GM18511 (cell line): Measurements from ENCODE around the gene SPOPL.
"Not testable (repeated sequence)": the region's sequence is repeated elsewhere in the genome, so short reads cannot be mapped to it uniquely, and the experiment has no call there.

ENCODE experiments used
- ATAC-seq: cut with Tn5 transposase; IDR thresholded peaks from one replicate; pipeline ENCODE4 v1.9.1; 2021; ENCODE audit warnings: mild to moderate bottlenecking, moderate library complexity; ENCODE audit not compliant: unreplicated experiment

SPOPL gene

GRCh38 chr2:138523018-138523672 is 21.6 kb downstream of the SPOPL start:
- peak; percentile 71 for ATAC-seq

DNA sequence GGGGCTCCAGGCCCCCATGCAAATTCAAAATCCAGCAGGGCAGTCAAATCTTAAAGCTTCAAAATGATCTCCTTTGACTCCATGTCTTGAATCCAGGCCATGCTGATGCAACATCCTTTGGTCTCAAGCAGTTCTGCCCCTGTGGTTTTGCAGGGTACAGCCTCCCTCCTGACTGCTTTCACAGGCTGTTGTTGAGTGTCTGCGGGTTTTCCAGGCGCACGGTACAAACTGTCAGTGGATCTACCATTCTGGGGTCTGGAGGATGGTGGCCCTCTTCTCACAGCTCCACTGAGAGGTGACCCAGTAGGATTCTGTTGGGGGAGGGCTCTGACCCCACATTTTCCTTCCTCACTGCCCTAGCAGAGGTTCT is 22.1 kb downstream of the SPOPL start:
- not testable (repeated sequence) for ATAC-seq

DNA sequence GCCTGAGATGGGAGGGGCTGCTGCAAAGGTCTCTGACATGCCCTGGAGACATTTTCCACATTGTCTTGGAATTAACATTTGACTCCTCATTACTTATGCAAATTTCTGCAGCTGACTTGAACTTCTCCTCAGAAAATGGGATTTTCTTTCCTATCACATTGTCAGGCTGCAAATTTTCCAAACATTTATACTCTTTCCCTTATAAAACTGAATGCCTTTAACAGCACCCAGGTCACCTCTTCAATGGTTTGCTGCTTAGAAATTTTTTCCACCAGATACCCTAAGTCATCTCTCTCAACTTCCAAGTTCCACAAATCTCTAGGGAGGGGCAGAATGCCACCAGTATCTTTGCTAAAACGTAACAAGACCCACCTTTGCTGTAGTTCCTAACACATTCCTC is 22.8 kb downstream of the SPOPL start:
- not testable (repeated sequence) for ATAC-seq

DNA sequence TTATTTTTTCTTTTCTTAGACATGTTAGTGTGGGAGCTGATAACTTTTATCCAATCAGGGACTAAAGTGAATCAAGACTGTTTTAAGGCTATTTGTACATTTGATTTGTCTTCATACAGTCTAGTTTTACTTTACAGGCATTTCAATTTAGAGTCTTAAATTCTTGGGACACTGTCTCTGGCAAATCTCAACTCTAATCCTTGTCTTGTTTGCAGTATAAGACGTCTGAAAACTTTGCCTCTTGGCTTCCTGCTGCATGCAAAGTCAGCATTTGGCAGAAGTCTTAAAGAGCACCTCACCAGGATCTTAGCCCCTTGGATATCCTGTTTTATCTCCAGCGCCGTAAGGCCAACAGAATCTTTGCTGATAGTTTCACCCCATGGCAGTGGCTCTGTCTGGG is 30.3 kb downstream of the SPOPL start:
- no peak for ATAC-seq

- no peak for ATAC-seq
Measured at GRCh38 chr2:138534791-138535190, 33.2 kb downstream of the SPOPL start.

DNA sequence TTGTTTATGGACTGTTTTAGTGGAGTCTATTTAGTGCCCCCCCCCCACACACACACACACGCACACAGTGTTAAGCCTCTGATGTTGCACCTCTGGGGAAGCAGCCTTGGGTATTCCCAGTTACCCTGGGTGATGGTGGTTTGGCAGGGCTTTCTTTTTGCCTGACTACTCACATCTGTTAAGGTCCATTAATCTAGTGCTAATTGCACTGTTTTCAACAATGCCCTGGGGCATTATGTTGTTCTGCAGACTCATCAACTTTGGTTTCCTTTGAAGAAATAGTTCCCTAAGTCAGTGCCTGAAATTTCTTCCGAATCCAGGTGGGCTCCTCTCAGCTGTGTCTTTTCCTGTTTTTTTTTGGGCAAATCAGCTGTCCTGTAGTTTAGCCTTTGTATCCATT is 34.7 kb downstream of the SPOPL start:
- ATAC-seq: peak; percentile 82

- ATAC-seq: no peak
Measured at GRCh38 chr2:138536740-138537139, 35.2 kb downstream of the SPOPL start.

- no peak for ATAC-seq
Measured at GRCh38 chr2:138537170-138537915, 35.8 kb downstream of the SPOPL start.

DNA sequence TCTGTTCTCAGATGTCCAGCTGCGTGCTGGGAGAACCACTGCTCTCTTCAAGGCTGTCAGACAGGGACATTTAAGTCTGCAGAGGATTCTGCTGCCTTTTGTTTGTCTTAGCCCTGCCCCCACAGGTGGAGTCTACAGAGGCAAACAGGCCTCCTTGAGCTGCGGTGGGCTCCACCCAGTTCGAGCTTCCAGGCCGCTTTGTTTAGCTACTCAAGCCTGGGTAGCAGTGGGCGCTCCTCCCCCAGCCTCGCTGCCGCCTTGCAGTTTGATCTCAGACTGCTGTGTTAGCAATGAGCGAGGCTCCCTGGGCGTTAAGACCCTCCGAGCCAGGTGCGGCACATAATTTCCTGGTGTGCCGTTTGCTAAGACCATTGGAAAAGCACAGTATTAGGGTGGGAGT is 42.6 kb downstream of the SPOPL start:
- not testable (repeated sequence) for ATAC-seq

GRCh38 chr2:138548796-138549195 is 47.2 kb downstream of the SPOPL start:
- no peak for ATAC-seq

DNA sequence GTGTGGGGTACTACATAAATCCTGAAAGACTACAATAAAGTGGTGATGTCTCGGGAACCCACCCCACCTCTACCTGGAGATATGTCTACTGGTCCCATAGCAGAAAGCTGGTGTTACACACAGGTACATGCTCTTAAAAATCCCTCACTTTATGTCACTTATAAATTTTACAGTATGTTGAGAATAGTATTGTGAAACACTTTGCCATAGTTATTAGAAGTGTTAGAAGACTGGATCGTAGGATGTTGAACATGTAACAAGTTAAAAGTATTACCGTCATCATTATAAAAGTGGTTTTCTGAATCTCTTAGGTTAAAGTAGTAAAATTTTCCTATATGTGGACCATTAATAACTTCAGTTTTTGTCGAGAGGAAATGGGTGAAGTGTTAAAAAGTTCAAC is 48.6 kb downstream of the SPOPL start:
- no peak for ATAC-seq

- ATAC-seq: no peak
Measured at GRCh38 chr2:138550670-138551287, 49.2 kb downstream of the SPOPL start.

DNA sequence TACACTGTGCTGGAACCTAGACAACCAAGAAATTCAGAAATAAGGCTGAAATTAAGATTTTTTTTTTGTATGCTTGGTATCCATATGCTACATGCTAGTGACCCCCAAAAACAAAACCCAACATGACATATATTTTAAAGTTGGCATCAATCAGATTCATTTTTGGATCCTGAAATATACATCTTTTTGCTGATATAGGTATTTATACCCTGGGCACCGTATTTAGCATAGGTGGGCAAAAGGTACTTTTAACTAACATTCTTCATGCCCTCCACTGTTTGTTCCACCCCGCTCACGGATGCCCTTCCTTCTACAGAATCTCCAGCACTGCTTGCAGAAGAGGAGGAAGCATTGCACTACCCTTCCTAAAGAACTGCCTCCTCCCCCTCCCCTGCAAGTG is 52.6 kb downstream of the SPOPL start:
- ATAC-seq: no peak

DNA sequence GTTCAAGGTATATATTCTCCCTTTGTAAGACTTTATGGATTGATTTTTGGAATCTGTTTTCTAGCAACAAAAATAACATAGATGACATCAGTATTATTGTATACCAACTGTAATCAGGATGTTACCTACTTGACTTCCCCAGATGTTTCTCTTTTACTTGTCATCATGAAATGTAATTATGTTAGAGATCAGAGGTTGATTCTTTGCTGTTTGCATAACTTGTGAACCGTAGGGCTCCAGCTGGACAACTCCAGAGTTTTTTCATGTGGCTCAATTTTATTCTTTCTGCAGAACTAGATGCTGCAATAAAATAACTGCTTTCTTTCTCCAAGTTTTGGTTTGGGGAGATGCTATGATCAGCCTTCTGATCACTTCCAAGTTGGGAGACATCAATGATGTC is 58.1 kb downstream of the SPOPL start:
- no peak for ATAC-seq

GRCh38 chr2:138564586-138565229 is 63.1 kb downstream of the SPOPL start:
- no peak for ATAC-seq

- ATAC-seq: no peak
Measured at GRCh38 chr2:138565230-138565598, 63.6 kb downstream of the SPOPL start.

DNA sequence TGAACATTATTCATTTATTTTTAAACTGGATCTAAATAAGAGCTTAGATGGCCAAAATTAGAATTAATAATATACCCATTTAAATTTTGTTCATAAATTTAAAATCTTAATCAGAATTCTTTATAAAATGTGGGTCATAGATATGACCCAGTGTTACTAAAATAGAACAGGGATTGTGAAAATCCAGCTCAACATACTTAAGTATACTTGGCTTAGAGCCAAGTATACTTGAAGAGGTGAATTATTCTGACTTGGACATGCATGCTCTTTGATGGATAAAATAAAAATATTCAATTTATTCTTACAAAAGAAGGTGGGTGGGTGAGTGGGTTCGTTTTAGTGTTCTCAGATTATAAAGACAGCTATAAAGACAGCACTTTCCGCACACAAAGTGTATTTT is 70.7 kb downstream of the SPOPL start:
- no peak for ATAC-seq

GRCh38 chr2:138577066-138577465 is 75.5 kb downstream of the SPOPL start:
- ATAC-seq: no peak

DNA sequence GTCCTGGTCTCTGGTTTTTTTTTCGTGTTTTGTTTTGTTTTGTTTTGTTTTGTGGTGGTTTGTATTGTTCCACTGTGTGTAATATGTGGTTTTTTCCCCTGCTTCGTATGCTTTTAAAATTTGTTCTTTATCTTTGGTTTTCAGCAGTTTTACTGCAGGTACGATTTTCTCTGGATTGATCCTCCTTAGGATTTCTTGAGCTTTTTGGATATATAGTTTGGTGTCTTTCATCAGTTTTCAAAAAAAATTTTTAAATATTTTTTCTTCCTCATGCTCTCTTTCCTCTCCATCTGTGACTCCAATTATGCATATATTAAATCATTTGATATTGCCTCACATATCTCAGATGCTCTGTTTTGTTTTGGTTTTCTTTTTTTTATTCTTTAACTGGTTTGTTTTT is 78.0 kb downstream of the SPOPL start:
- ATAC-seq: no peak

GRCh38 chr2:138581909-138582308 is 80.3 kb downstream of the SPOPL start:
- no peak for ATAC-seq

- no peak for ATAC-seq
Measured at GRCh38 chr2:138589663-138590062, 88.1 kb downstream of the SPOPL start.

DNA sequence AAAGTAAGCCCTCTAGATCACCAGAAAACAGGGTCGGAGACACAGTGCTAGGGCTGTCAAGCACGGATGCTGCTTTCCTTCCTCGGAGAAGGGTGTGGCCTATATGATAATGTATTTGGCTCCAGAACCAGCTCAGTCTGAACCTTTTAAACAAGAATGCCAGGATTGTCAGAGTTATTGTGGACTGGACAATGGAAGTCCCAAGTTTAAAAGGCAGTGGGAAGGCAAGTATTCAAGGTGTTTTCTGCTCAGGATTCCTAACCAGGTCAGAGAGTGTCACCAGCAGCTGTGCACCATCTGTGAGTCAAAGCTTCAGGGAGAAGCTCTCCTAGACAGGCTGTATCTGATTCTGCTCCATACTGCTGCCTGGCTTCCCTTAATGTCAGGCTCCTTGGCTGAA is 94.8 kb downstream of the SPOPL start:
- no peak for ATAC-seq
